Fibroblast of lung (primary cell): ENCODE measurements around the gene BIRC7.

ENCODE experiments used
- EZH2 ChIP-seq: IDR thresholded peaks from 2 replicates; pipeline ENCODE4 v1.5.1; 2012; ENCODE audit warnings: low read length, control low read depth, mild to moderate bottlenecking; ENCODE audit errors: missing control alignments
- TF ChIP-seq, protein P1 (sequence below), 2 donors: IDR thresholded peaks in 1 of 2; conservative IDR thresholded peaks in 1 of 2; 1 replicate in 1 of 2; 2 replicates in 1 of 2; pipeline ENCODE4 v1.5.1; 2011 to 2012; ENCODE audit warnings: low read length in 2 of 2, control low read depth in 1 of 2, inconsistent platforms in 1 of 2, low read depth in 1 of 2, mild to moderate bottlenecking in 1 of 2

DNA sequence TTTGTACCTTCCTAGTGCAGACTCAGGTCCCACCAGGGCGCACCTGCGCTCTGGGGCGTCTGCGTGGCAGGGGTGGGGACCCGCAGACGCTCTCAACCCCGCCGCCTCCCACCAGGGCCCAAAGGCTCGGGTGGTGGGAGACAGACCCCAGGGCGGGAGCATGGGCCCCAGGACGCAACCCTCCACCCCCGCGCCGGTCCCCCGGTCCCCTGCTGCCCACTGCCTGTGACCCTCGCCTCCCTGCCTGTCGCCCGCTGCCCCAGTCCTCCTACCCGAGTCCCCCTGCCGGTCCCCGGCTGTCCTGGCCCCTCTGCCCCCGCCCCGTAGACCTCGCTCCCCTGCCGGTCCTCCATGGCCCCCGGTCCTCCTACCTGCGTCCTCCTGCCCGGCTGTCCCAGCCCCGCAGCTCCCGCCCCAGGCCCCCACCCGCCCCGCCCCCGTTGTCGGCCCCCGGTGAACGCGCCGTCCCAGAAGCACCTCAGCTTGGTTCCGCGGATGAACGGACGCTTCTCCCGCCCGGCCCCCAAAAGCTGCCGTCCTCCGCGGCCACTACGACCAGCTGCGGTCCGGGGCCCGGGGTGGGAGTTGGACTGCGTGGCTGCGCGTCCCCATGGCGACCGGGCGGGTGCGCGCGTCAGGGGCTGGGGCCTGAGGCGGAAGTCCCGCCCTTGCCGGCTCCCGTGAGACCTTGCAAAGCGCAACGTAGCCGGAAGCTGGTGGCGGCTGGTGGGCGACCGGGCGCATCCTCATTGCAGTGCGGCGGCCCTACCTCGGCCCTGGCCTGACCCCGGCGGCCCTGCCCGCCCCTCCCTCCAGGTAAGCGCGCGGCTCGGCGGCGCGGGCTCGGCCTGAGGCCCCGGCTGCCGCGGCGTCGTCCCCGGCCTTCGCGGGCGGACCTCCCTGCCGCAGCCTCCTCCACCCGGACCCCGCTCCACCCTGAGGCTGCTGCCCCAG is 36.7 kb downstream of the BIRC7 start, which contains the start of gene ARFGAP1:
- TF ChIP-seq, protein P1, sequence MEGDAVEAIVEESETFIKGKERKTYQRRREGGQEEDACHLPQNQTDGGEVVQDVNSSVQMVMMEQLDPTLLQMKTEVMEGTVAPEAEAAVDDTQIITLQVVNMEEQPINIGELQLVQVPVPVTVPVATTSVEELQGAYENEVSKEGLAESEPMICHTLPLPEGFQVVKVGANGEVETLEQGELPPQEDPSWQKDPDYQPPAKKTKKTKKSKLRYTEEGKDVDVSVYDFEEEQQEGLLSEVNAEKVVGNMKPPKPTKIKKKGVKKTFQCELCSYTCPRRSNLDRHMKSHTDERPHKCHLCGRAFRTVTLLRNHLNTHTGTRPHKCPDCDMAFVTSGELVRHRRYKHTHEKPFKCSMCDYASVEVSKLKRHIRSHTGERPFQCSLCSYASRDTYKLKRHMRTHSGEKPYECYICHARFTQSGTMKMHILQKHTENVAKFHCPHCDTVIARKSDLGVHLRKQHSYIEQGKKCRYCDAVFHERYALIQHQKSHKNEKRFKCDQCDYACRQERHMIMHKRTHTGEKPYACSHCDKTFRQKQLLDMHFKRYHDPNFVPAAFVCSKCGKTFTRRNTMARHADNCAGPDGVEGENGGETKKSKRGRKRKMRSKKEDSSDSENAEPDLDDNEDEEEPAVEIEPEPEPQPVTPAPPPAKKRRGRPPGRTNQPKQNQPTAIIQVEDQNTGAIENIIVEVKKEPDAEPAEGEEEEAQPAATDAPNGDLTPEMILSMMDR (conservative IDR thresholded peaks at IDR 0.05 in 1 of 2, IDR thresholded peaks at IDR 0.05 in 1 of 2; ENCODE audit: low read depth in 1 of 2, low read length in 2 of 2), result no peak
- no peak for TF ChIP-seq EZH2
